OCI-LY1 (cell line): Measurements from ENCODE around the gene ITCH.

Experiments used
- H2AFZ ChIP-seq: fragments of 200-600 bp; sonication (generic), shearing (Covaris generic); 2 replicates; pipeline ENCODE4 v1.6.0; 2014; ENCODE audit warnings: antibody characterized with exemption, mild to moderate bottlenecking, low read length
- H3F3A ChIP-seq: fragments of 200-600 bp; sonication (generic), shearing (Covaris generic); 2 replicates; pipeline ENCODE4 v1.6.0; 2014; ENCODE audit warnings: mild to moderate bottlenecking, antibody characterized with exemption, low read length, moderate library complexity; ENCODE audit not compliant: insufficient read depth
- H3K27ac ChIP-seq: fragments of 200-600 bp; sonication (generic); 2 replicates; pipeline ENCODE4 v1.5.1; 2014; ENCODE audit warnings: low read length, mixed run types, mild to moderate bottlenecking, low read depth; ENCODE audit not compliant: poor library complexity, severe bottlenecking
- H3K27me3 ChIP-seq: fragments of 200-600 bp; sonication (generic); 2 replicates; pipeline ENCODE4 v1.6.0; 2014; ENCODE audit warnings: antibody characterized with exemption, mild to moderate bottlenecking, low read length, moderate library complexity; ENCODE audit not compliant: insufficient read depth
- H3K36me3 ChIP-seq: fragments of 200-600 bp; sonication (generic); 2 replicates; pipeline ENCODE4 v1.6.1; 2014; ENCODE audit warnings: mild to moderate bottlenecking, antibody characterized with exemption, low read length, moderate library complexity, mixed read lengths; ENCODE audit not compliant: insufficient read depth
- H3K4me1 ChIP-seq: fragments of 200-600 bp; sonication (generic); 2 replicates; pipeline ENCODE4 v1.5.1; 2014; ENCODE audit warnings: mild to moderate bottlenecking, low read length, moderate library complexity; ENCODE audit not compliant: insufficient read depth, severe bottlenecking
- H3K4me2 ChIP-seq: fragments of 200-600 bp; sonication (generic), shearing (Covaris generic); 2 replicates; pipeline ENCODE4 v1.6.1; 2014; ENCODE audit warnings: low read length
- H3K4me3 ChIP-seq: fragments of 200-600 bp; sonication (generic); 2 replicates; pipeline ENCODE4 v1.5.1; 2014; ENCODE audit warnings: low read length, low read depth, mild to moderate bottlenecking, mixed read lengths; ENCODE audit not compliant: poor library complexity, severe bottlenecking
- H3K79me2 ChIP-seq: fragments of 200-600 bp; shearing (Covaris generic); 2 replicates; pipeline ENCODE4 v1.6.1; 2016; ENCODE audit warnings: mixed run types, low read length, mixed read lengths; ENCODE audit not compliant: insufficient read depth
- H3K9ac ChIP-seq: fragments of 200-600 bp; sonication (generic), shearing (Covaris generic); 2 replicates; pipeline ENCODE4 v1.6.1; 2014; ENCODE audit warnings: mild to moderate bottlenecking, low read length, mixed read lengths
- H3K9me2 ChIP-seq: fragments of 200-600 bp; sonication (generic), shearing (Covaris generic); 2 replicates; pipeline ENCODE4 v1.6.1; 2014; ENCODE audit warnings: low read depth, mild to moderate bottlenecking, low read length, mixed read lengths
- H3K9me3 ChIP-seq: fragments of 200-600 bp; shearing (Covaris generic); 2 replicates; pipeline ENCODE4 v1.6.1; 2014; ENCODE audit warnings: low read length, mixed read lengths
- H4K20me1 ChIP-seq: fragments of 200-600 bp; sonication (generic), shearing (Covaris generic); 2 replicates; pipeline ENCODE4 v1.6.0; 2016; ENCODE audit warnings: mild to moderate bottlenecking, low read length; ENCODE audit not compliant: insufficient read depth
- EZH2 ChIP-seq: fragments of 200-600 bp; sonication (generic), shearing (Covaris generic); IDR thresholded peaks from 2 replicates; pipeline ENCODE4 v1.8.0; 2017; ENCODE audit warnings: borderline replicate concordance, mixed run types, mild to moderate bottlenecking, antibody characterized with exemption, low read length, moderate library complexity, mixed read lengths
- TF ChIP-seq, protein P1 (sequence below): fragments of 200-600 bp; sonication (generic), shearing (Covaris generic); IDR thresholded peaks from 2 replicates; pipeline ENCODE4 v1.5.1; 2017; ENCODE audit warnings: mild to moderate bottlenecking, antibody characterized with exemption, low read length, moderate library complexity, mixed read lengths

Gene ITCH

GRCh38 chr20:34362502-34363061, 491 bp upstream of the ITCH start:
- no peaks in the 10 kb centered on the region for H3K27me3 ChIP-seq
- no peaks in the 10 kb centered on the region for H3K9me3 ChIP-seq
- TF ChIP-seq, protein P1, sequence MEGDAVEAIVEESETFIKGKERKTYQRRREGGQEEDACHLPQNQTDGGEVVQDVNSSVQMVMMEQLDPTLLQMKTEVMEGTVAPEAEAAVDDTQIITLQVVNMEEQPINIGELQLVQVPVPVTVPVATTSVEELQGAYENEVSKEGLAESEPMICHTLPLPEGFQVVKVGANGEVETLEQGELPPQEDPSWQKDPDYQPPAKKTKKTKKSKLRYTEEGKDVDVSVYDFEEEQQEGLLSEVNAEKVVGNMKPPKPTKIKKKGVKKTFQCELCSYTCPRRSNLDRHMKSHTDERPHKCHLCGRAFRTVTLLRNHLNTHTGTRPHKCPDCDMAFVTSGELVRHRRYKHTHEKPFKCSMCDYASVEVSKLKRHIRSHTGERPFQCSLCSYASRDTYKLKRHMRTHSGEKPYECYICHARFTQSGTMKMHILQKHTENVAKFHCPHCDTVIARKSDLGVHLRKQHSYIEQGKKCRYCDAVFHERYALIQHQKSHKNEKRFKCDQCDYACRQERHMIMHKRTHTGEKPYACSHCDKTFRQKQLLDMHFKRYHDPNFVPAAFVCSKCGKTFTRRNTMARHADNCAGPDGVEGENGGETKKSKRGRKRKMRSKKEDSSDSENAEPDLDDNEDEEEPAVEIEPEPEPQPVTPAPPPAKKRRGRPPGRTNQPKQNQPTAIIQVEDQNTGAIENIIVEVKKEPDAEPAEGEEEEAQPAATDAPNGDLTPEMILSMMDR = no peak
- no peak for TF ChIP-seq EZH2
- H3K9me2 ChIP-seq = no peaks in the 10 kb centered on the region
- peaks cover 38% of the 10 kb centered on the region for H3K79me2 ChIP-seq
- peak overlapping the region; percentile 84 for H3K9ac ChIP-seq
- peaks cover 3% of the 10 kb centered on the region; the same call in 1 of the 2 replicates for H3K36me3 ChIP-seq
- peak overlapping the region; percentile 95 for H3K4me2 ChIP-seq
- H4K20me1 ChIP-seq = no peaks in the 10 kb centered on the region
- peak overlapping the region; percentile 90 for H3K4me3 ChIP-seq
- no peak overlapping the region for H3K27ac ChIP-seq
- no peaks in the 10 kb centered on the region for H3F3A ChIP-seq
- H3K4me1 ChIP-seq = peaks cover 51% of the 10 kb centered on the region
- H2AFZ ChIP-seq = peak overlapping the region; percentile 84

- Histone ChIP-seq H3K27ac (peak overlapping the region; percentile 26), H3K4me3 (peak overlapping the region; percentile 90), H3K9me3 (no peaks in the 10 kb centered on the region), H4K20me1 (no peaks in the 10 kb centered on the region), H2AFZ (no peak overlapping the region), H3K9ac (peak overlapping the region; percentile 84), H3K27me3 (no peaks in the 10 kb centered on the region), H3K4me2 (peak overlapping the region; percentile 95), H3K4me1 (peaks cover 51% of the 10 kb centered on the region), H3K79me2 (peaks cover 48% of the 10 kb centered on the region), H3K9me2 (no peaks in the 10 kb centered on the region), H3K36me3 (peaks cover 8% of the 10 kb centered on the region; the same call in 1 of the 2 replicates), H3F3A (no peaks in the 10 kb centered on the region)
- TF ChIP-seq EZH2 = no peak
- TF ChIP-seq, protein P1 = no peak
Observed at GRCh38 chr20:34363465-34364222, 571 bp downstream of the ITCH start.

GRCh38 chr20:34364223-34364506, 1.1 kb downstream of the ITCH start:
- H3K4me2 ChIP-seq = peak overlapping the region; percentile 95
- H3K4me3 ChIP-seq = peak overlapping the region; percentile 90
- H3K36me3 ChIP-seq = peaks cover 13% of the 10 kb centered on the region; the same call in 1 of the 2 replicates
- H3K9me2 ChIP-seq = no peaks in the 10 kb centered on the region
- H3K4me1 ChIP-seq = peaks cover 51% of the 10 kb centered on the region
- peak overlapping the region; percentile 26 for H3K27ac ChIP-seq
- H3F3A ChIP-seq = no peaks in the 10 kb centered on the region
- peak overlapping the region; percentile 84 for H3K9ac ChIP-seq
- no peaks in the 10 kb centered on the region for H3K9me3 ChIP-seq
- H3K27me3 ChIP-seq = no peaks in the 10 kb centered on the region
- H2AFZ ChIP-seq = no peak overlapping the region
- no peak for TF ChIP-seq EZH2
- TF ChIP-seq, protein P1 = no peak
- H4K20me1 ChIP-seq = no peaks in the 10 kb centered on the region
- H3K79me2 ChIP-seq = peaks cover 52% of the 10 kb centered on the region
